ENCODE results near the gene SOX18. TPM values are rescaled to one million over a fixed set of nuclear protein-coding genes. Genes with fewer than 3 reads are reported as not detected.

The SOX18 gene
- polyA plus RNA-seq, 4 donors = 9.3 to 19.7 (median 10.9) TPM

- no peak for DNase-seq (ENCODE audit: low read depth in 4 of 4, low spot score in 3 of 4)
Measured at GRCh38 chr20:64053841-64054661, 4.6 kb upstream of the SOX18 start.

- no peak for DNase-seq (ENCODE audit: low read depth in 4 of 4, low spot score in 3 of 4)
Measured at GRCh38 chr20:64052987-64053840, 3.8 kb upstream of the SOX18 start.

GRCh38 chr20:64052326-64052722, 2.9 kb upstream of the SOX18 start:
- DNase-seq (ENCODE audit: low read depth in 4 of 4, low spot score in 3 of 4) = no peak

GRCh38 chr20:64051561-64052325, 2.3 kb upstream of the SOX18 start:
- no peak for DNase-seq (ENCODE audit: low read depth in 4 of 4, low spot score in 3 of 4)

- no peak for DNase-seq (ENCODE audit: low read depth in 4 of 4, low spot score in 3 of 4)
Measured at GRCh38 chr20:64051033-64051452, 1.6 kb upstream of the SOX18 start.

- DNase-seq (ENCODE audit: low read depth in 4 of 4, low spot score in 3 of 4) = no peak
Measured at GRCh38 chr20:64050261-64051032, 1.0 kb upstream of the SOX18 start.

- no peak for DNase-seq (ENCODE audit: low read depth in 4 of 4, low spot score in 3 of 4)
Measured at GRCh38 chr20:64049878-64050260, 430 bp upstream of the SOX18 start.

- DNase-seq (ENCODE audit: low read depth in 4 of 4, low spot score in 3 of 4) = no peak
Measured at GRCh38 chr20:64048402-64049044, 916 bp downstream of the SOX18 start.

GRCh38 chr20:64047968-64048401, 1.5 kb downstream of the SOX18 start:
- no peak for DNase-seq (ENCODE audit: low read depth in 4 of 4, low spot score in 3 of 4)

GRCh38 chr20:64047046-64047389, 2.4 kb downstream of the SOX18 start:
- DNase-seq (ENCODE audit: low read depth in 4 of 4, low spot score in 3 of 4) = no peak

- no peak for DNase-seq (ENCODE audit: low read depth in 4 of 4, low spot score in 3 of 4)
Measured at GRCh38 chr20:64045346-64046011, 4.0 kb downstream of the SOX18 start.

- DNase-seq (ENCODE audit: low read depth in 4 of 4, low spot score in 3 of 4) = no peak
Measured at GRCh38 chr20:64044484-64045247, 4.8 kb downstream of the SOX18 start.

- no peak for DNase-seq (ENCODE audit: low read depth in 4 of 4, low spot score in 3 of 4)
Measured at GRCh38 chr20:64043768-64044167, 5.7 kb downstream of the SOX18 start.

GRCh38 chr20:64042054-64042781, 7.2 kb downstream of the SOX18 start:
- no peak for DNase-seq (ENCODE audit: low read depth in 4 of 4, low spot score in 3 of 4)

- DNase-seq (ENCODE audit: low read depth in 4 of 4, low spot score in 3 of 4) = no peak
Measured at GRCh38 chr20:64041781-64042053, 7.7 kb downstream of the SOX18 start.

- no peak for DNase-seq (ENCODE audit: low read depth in 4 of 4, low spot score in 3 of 4)
Measured at GRCh38 chr20:64041040-64041780, 8.2 kb downstream of the SOX18 start.
